GM19099 (cell line): ENCODE measurements around the gene CAPN8.

Experiments used
- POLR2A ChIP-seq: IDR thresholded peaks from 3 replicates; pipeline ENCODE4 v1.6.1; 2011; ENCODE audit warnings: low read depth; ENCODE audit not compliant: insufficient read length; ENCODE audit errors: extremely low read depth

Gene CAPN8

DNA sequence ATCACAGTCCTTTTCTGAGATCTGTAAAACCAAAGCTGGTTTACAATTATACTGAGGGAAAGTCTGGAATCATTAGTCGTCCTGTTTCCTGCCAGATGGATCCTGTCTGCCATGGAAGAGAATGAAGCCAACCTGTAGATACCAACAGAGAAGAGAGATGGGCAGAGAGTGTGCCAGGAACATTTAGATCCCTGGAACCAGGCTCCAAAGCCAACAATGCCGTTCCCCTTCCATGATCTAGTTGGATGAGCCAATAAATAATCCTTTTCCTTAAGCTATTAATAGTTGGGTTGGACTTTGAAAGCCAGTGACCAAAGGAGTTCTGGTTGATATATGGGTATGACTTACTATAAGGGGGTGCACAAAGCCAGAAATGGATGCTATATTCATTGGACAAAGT, 15.0 kb downstream of the CAPN8 start:
- TF ChIP-seq POLR2A: no peak

DNA sequence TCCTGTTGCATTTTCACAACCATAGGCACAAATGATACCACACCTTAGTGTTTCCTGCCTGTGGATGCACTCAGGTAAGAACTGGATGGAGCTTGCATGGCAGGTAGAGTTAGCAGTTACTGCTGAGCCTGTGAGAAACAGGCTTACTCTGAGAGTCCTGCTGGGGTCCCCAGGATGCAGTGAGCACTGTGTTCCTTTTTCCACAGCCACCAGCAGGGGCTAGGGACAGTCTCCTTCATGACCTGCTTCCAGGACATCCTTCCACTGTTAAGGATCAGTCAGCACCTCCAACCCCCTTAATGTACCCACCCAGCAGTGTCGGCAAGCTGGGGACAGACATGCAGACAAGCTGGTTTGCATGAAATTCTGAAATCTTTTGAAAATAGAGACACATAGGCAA, 16.3 kb downstream of the CAPN8 start:
- no peak for TF ChIP-seq POLR2A

DNA sequence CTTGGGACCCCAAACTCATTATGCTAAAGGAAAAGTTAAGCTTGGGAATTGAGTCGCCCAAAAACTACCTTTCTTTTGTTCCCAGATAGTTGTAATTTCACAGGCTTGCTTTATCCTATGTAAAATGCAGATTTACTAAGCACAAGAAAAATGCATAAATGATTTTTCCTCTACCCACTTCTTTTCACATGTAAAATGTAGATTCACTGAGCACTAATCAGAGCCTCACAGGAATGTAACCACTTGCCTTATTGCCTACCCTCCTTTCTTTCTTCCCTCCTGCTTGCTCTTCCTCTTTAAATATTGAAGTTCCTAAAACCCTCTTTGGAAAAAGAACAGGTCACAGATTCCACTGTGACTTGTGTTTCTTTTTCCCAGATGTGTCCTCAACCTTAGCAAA, 18.3 kb downstream of the CAPN8 start:
- no peak for TF ChIP-seq POLR2A

DNA sequence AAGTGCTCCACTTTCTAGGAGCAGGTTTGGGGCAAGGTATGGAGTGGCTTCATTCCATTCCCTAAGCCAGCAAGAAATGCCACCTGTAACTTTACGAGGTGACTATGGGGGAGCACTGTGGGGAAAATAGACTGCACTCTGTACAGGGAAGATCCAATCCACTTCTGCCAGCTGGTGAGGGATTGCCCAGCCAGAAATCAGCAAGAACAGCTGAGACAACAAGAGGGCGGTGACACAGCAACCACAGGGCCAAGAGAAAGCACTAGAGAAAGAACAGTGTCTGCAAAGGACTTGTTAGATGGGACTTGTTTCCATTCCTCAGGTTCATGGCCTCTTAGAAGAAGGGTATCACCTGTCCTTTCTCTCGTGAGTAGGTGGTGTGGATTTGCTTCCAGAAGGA, 19.6 kb downstream of the CAPN8 start:
- TF ChIP-seq POLR2A: no peak

DNA sequence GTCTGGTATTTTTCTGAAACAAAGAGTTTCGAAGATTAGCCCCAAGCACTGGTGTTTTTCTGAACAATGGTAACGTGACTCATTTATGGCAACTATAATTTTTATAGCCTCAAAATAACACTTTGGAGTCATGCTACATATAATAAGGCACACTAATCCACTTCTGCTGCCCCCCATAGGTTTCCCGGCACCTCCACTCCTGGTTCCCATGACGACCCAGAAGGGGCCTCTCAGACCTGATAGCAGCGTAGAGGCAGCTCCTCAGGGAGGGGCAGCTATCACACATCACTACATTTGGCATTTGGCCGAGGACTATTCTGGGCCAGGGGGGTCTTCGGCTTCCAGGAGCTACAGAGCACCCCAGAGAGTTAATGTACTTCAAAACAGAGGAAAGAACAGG, 23.3 kb downstream of the CAPN8 start:
- no peak for TF ChIP-seq POLR2A

DNA sequence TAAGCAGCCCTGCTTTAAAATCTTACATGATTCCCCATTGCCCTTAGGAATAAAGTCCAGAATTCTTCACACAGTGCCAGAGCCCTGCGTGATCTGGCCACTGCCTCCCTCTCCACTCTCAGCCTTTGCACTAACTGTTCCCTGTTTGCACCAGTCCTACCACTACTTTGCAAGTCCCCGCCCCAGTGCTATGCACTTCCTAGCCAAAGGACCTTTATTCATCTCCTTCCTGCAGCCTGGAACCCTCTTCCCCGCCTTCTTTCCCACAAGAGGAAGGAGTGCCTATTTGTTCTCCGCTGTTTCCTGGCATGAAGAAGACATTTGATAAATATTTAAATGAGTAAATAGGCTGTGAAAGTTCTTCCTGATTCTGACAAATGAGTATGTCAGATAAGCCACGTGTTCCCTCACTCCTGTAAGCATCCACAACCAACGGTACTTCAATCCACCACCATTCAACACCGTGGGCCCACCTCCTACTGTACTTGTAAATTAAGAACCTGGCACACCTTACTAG, 23.9 kb downstream of the CAPN8 start:
- no peak for TF ChIP-seq POLR2A

DNA sequence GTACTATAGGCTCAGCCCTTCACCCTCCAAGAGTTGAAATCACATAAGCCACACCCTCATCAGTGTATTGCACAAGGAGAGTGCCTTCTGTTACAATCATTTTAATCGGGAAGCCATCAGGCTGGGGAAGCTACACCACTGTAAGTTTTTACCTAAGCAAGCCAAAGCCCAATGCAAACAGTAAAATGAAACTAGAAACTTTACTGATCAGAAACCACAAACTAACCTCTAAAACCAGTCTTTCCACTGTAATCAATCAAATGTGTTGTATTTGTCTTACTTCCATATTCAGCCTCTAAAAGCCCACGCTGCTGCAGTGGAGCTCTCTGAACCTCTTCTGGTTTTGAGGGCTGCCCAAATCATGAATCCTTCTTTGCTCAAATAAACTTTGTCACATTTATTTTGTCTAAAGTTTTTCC, 26.2 kb downstream of the CAPN8 start:
- TF ChIP-seq POLR2A: no peak

DNA sequence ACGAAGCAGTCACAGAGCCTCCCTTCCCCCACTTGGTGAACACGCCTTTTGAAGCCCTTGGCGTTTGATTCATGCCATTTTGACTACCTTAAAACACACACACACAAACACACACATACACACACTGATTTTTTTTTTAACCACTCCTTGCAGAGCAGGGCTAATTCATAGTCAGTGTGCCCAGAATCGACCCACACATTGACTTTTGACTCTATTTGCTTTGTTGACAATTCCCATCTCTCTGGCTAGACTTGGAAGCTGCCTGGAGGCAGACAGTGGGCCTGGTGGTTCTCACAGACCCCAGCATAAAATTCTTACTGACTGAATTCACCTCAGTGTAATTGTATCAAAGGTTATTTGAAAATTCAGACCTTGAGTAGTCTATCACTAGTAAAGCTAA, 30.3 kb downstream of the CAPN8 start:
- TF ChIP-seq POLR2A: no peak

DNA sequence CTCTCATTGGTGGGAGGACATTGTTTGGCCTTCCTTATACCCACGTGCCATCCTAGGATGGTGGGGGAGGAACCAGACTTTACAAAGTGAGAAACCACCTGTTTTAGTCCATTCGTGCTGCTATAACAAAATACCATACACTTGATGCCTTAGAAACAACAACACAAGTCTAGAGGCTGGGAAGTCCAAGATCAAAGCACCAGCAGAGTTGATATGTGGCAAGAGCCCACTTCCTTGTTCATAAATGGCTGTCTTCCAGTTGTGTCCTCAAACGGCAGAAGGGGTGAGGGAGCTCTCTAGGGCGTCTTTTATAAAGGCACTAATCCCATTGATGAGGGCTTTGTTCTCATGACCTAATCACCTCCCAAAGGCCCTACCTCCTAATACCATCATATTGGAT, 31.1 kb downstream of the CAPN8 start:
- TF ChIP-seq POLR2A: no peak

DNA sequence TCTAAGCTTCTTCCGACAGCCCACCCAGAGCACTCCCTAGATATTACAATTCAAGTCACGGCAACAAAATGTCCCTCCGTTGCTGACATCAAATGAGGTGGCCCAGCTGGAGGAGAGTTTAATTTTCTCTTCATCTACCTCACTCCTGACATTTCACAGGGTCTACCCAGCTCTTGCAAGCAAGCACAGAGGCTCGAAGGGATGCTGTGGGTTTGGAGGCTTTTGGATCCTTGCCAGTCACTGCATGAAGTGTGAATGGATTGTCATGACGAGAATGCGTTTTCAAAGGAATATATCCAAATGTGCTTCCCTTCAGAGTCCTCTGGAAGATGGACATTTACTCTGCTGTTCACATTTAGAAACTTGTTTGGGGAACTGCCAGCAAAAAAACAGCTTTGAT, 33.5 kb downstream of the CAPN8 start:
- TF ChIP-seq POLR2A: no peak

DNA sequence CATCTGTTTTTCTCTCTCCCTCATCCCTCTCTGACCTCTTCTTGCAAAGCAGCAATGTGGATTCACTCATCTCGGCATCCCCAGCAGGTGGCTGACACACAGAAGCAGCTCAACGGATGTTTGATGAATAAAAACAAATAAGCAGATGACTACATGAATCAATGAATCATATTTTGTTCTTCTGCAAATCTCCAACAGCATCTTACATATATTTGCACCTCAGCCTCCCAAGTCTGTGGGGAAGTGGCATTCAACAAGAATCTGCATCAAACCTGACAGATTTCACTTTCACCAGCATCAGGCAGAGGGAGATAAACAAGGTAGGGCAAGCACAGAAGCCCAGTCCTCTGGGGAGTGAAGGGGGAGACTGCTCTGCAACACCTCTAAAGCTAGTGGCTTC, 34.0 kb downstream of the CAPN8 start:
- no peak for TF ChIP-seq POLR2A

DNA sequence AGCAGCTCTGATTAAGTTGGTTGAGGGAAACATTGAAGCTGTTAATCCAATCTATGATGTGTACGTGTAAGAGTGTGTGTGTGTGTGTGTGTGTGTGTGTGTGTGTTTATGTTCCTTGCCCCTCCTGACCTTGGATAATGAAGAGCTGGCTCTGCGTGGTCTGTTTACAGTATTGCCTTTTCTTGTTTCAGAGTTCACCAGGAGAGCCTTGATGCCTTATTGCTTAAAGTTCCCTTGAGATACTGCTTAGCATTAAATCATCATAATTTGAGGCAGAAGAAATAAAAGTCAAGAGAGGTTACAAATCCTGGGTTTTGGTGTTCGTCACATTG, 36.4 kb downstream of the CAPN8 start:
- TF ChIP-seq POLR2A: no peak

DNA sequence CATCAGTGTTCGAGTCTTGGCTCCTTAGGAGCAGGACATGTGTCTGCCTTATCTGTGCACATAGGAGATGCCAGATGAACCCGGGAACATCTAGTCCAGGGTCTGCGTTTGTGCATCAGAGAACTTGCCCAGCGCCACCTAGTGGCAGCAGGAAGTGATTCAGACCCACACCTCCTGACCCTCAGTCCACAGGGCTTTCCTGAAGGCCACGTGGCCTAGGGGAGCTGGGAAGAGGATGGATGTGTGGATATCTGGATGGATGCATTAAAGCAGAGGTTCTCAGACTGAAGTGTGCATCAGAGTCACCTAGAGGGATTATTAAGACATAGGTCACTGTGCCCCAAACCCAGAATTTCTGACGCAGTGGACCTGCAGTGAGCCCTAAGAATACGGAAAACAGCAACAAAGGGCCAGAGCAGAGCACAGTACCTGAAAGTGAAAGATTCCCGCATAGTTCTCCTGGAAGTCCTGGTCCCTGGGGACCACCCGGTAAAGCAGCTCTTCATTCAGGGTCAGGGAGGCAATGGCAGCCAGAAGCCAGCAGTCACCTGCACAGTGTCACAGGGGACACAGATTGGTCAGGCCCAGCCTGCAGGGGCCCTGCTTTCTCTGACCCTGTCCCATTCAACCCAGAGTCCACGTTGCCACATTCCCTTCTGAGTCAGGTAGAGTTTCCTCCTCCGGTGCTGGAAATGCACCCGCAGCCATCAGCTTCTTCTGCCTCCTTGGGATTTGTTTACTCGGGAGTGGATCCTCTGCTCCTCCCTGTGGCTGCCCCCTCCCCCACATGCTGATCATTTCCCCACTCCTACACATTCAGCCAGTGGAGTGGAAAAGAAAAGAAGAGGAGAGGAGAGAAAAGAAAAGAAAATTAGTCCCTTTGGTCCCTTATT, 37.0 kb downstream of the CAPN8 start:
- no peak for TF ChIP-seq POLR2A

DNA sequence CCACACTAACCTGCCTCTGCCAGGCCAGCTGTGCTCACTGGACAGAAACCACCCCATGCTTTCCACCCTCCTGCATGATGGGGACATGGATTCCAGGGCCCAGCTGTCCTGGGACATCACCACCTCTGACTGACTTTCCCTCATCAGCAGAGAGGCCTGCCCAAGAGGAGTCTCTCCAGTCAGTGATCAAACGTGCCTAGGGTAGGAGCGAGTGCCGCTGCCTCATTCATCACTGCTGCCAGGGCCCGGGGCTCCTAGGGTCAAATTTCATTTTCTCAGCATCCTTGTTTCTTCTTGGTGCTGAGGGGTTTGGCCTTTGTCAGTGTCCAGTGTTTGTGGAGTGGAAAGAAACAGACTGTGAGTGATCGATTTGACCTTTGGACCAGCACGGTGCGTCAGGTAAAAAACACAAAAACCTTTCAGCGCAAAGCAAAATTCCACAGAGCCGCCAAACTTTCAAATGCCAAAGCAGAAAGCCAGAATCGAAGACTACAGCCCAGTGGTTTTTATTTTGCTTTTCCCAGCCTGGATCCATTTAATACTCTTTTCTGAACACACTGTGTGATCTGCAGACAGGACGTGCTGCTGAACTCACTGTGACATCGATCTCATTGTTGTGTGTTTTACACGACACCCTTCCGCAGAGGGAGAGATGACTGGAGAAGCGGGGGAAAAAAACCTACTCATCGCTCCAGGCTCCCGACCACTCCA, 43.2 kb downstream of the CAPN8 start:
- TF ChIP-seq POLR2A: no peak

DNA sequence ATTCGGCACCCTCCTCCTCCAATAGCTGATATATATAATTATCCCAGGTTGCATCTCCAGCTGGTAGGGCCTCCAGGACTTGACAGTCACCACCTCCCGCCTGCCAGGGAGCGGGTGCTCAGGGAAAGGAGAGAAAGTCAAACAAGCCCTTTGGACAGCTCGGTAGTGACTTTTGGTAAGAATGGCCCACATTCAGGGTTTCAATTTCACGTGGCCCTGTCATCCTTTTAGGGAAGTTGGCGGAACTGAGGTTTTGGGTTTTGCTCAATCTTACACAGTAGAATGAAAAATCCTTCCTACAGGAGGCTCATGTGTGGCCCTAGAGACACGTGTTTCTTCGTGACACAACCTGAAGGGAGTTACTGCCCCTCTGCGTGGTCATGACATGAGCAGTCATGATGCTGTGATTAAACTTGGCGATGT, 44.2 kb downstream of the CAPN8 start:
- TF ChIP-seq POLR2A: no peak

DNA sequence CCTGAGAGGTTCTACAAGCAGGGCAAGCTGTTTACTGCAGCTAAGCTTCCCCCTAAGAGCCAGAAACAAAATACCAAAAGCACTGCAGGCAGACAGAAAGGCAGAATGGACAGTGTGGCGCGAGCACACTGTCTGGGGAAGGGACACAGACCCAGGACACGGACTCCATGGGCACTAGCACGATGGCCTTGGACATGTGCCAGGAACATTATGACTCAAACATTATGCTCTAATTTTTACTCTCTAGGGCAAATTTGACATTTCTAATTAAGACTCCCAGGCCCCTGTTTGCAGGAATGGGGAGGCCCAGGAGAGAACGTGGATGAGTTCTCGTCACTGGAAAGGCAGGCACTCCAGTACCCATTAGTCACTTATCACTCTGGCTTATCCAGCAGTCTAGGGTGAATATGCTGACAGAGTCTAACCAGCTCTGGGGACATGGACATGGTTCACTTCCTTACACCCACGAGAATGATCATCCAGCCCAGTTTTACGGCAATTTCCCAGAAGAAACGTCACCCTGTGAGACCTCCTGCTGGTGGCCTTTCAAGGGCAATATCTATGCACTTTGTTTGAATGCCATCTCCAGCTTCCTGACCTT, 45.1 kb downstream of the CAPN8 start:
- no peak for TF ChIP-seq POLR2A
